ENCODE measurements around the gene KLHL4. TPM values are rescaled to one million over a fixed set of nuclear protein-coding genes. Genes with fewer than 3 reads are reported as not detected.

KLHL4 gene
- total RNA-seq, 1 donor from 2014 or later: 0.58 TPM

DNA sequence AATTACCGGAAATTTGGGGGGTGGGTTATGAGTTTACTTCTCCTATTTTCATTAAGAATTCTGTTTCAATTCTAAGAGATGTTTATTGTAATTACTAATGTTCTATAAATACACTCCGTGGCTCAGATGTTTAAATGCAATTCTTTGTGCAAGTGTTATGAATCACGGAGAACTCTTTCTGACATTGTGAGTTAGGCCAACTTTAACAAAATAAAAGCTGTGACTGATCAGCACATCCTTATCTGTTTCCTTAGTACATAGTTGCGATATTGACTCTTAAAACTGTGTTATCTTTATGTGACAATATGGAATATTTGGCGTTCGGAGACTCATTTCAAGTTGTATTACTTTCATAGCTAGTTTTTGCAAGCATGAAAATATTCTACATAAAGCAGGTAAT is 902 bp downstream of the KLHL4 start:
- no peak for TF ChIP-seq CTCF (conservative IDR thresholded peaks at IDR 0.05; ENCODE audit: low read depth, low read length)
- DNase-seq (ENCODE audit: low read depth): no peak
- peak overlapping the region; percentile 57 for H3K4me3 ChIP-seq (ENCODE audit: low read depth, low read length)

- no peak for DNase-seq (ENCODE audit: low read depth)
- H3K4me3 ChIP-seq (ENCODE audit: low read depth, low read length): no peak overlapping the region
- no peak for TF ChIP-seq CTCF (conservative IDR thresholded peaks at IDR 0.05; ENCODE audit: low read depth, low read length)
These were observed 8.2 kb downstream of the KLHL4 start for GRCh38 chrX:87525771-87526229.

DNA sequence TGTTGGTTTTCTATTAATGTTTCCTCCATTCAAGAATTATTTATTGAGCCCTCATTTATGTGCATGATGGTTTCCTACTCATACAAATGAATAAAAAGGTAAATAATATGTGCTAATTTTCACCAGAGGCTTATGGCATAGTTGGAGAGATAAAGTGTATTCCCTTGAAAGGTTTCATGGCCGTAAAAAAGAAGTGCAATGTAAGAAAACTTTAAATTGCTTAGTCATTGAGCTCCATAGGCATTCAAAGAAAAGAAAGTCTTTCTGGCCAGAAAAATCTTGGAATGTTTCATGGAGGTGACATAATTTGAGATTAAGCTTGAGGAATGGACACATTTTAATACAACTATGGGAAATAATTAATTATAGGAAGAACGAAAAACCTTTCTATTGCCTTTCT is 8.7 kb downstream of the KLHL4 start:
- no peak overlapping the region for H3K4me3 ChIP-seq (ENCODE audit: low read depth, low read length)
- DNase-seq (ENCODE audit: low read depth): no peak
- no peak for TF ChIP-seq CTCF (conservative IDR thresholded peaks at IDR 0.05; ENCODE audit: low read depth, low read length)

DNA sequence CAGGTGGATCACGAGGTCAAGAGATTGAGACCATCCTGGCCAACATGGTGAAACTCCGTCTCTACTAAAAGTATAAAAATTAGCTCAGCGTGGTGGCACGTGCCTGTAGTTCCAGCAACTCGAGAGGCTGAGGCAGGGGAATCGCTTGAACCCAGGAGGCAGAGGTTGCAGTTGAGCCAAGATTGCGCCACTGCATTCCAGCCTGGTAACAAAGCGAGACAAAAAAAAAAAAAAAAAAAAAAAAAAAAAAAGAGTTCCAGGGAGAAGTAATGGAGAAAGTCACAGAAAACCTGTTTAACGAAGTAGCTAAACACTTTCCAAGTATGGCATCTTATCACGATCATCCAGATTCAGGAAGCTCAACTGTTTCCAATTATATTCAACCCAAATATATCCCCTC is 10.9 kb downstream of the KLHL4 start:
- no peak overlapping the region for H3K4me3 ChIP-seq (ENCODE audit: low read depth, low read length)
- DNase-seq (ENCODE audit: low read depth): no peak
- TF ChIP-seq CTCF (conservative IDR thresholded peaks at IDR 0.05; ENCODE audit: low read depth, low read length): no peak

GRCh38 chrX:87571964-87572363 is 54.4 kb downstream of the KLHL4 start:
- no peak for DNase-seq (ENCODE audit: low read depth)
- no peak for TF ChIP-seq CTCF (conservative IDR thresholded peaks at IDR 0.05; ENCODE audit: low read depth, low read length)
- H3K4me3 ChIP-seq (ENCODE audit: low read depth, low read length): no peak overlapping the region

- no peak for DNase-seq (ENCODE audit: low read depth)
- TF ChIP-seq CTCF (conservative IDR thresholded peaks at IDR 0.05; ENCODE audit: low read depth, low read length): no peak
- no peak overlapping the region for H3K4me3 ChIP-seq (ENCODE audit: low read depth, low read length)
These were observed 55.3 kb downstream of the KLHL4 start for GRCh38 chrX:87572901-87573300.

- no peak for DNase-seq (ENCODE audit: low read depth)
- TF ChIP-seq CTCF (conservative IDR thresholded peaks at IDR 0.05; ENCODE audit: low read depth, low read length): peak; percentile 27
- no peak overlapping the region for H3K4me3 ChIP-seq (ENCODE audit: low read depth, low read length)
These were observed 61.4 kb downstream of the KLHL4 start for GRCh38 chrX:87578978-87579377.

All from epithelial cell of proximal tubule (primary cell).